HCT116 (cell line): Measurements from ENCODE around the gene BCAS4. TPM values are rescaled to one million over a fixed set of nuclear protein-coding genes. Genes with fewer than 3 reads are reported as not detected.

Source experiments
- ATAC-seq: fragments of 200-7000 bp; cut with Tn5 transposase; 2 replicates; pipeline ENCODE4 v1.9.1; 2020; ENCODE audit warnings: mild to moderate bottlenecking, moderate library complexity
- BruUV-seq: library from RNA; stranded (reverse); fragments of 400-500 nt; replicated peaks from 2 replicates; lab custom pipeline; 2021; lab: Mats Ljungman, UMichigan
- CTCF ChIA-PET: fragments of 300-600 bp; sonication (Branson Sonifier 250); formaldehyde crosslinking; loops from one replicate; lab custom pipeline; 2021; ENCODE audit warnings: antibody characterized with exemption; lab: Charles Lee
- POLR2A ChIA-PET: fragments of 300-600, 350-600 bp; sonication (Branson Sonifier 250); formaldehyde crosslinking; loops from one replicate; lab custom pipeline; 2021; ENCODE audit warnings: antibody characterized with exemption; lab: Charles Lee
- RAD21 ChIA-PET, 2 experiments: fragments of 300-600 bp; sonication (Branson Sonifier 250); formaldehyde crosslinking; loops; one replicate each; lab custom pipeline; 2023; ENCODE audit warnings: low total read pairs in 2 of 2; ENCODE audit not compliant: uncharacterized antibody in 2 of 2, unreplicated experiment in 2 of 2, low non-redundant PET in 1 of 2; lab: Charles Lee
- DNase-seq: peaks from one replicate; pipeline ENCODE4 v3.0.0-alpha.2; 2010; ENCODE audit warnings: low read depth, low spot score
- H2AFZ ChIP-seq: fragments of 200-600 bp; shearing (Covaris generic), sonication (generic); 2 replicates; pipeline ENCODE4 v1.6.1; 2017; ENCODE audit warnings: low read depth, mixed run types, mixed read lengths, antibody characterized with exemption, low read length; ENCODE audit not compliant: poor library complexity, severe bottlenecking
- H3K27ac ChIP-seq: 2 replicates; pipeline ENCODE4 v1.5.1; 2012; ENCODE audit warnings: low read depth, low read length
- H3K27me3 ChIP-seq: fragments of 200-600 bp; sonication (generic); 2 replicates; pipeline ENCODE4 v1.6.1; 2016; ENCODE audit warnings: mixed run types, low read length, mixed read lengths; ENCODE audit not compliant: insufficient read depth
- H3K36me3 ChIP-seq, 2 experiments: fragments of 200-500 bp in 1 of 2; fragments of 200-600 bp in 1 of 2; sonication (Bioruptor generic) in 1 of 2; sonication (generic) in 1 of 2; 2 replicates each; pipeline versions ENCODE4 v1.5.1 to v1.6.1; 2014 to 2016; ENCODE audit warnings: low read length in 2 of 2, inconsistent platforms in 1 of 2, mixed read lengths in 1 of 2, mixed run types in 1 of 2; ENCODE audit not compliant: insufficient read depth in 2 of 2, control insufficient read depth in 1 of 2
- H3K4me1 ChIP-seq, 2 experiments: fragments of 200-600 bp in 1 of 2; sonication (generic) in 1 of 2; 2 replicates each; pipeline versions ENCODE4 v1.5.1 to v1.6.1; 2012 to 2017; ENCODE audit warnings: low read length in 2 of 2, inconsistent platforms in 1 of 2, mild to moderate bottlenecking in 1 of 2, mixed read lengths in 1 of 2, mixed run types in 1 of 2, moderate library complexity in 1 of 2; ENCODE audit not compliant: insufficient read depth in 2 of 2, control insufficient read depth in 1 of 2
- H3K4me2 ChIP-seq: fragments of 200-600 bp; sonication (generic); 2 replicates; pipeline ENCODE4 v1.6.1; 2017; ENCODE audit warnings: mixed run types, low read length, mixed read lengths
- H3K4me3 ChIP-seq, 2 experiments: fragments of 200-600 bp in 1 of 2; sonication (generic) in 1 of 2; replicated peaks in 1 of 2; 2 replicates each; pipeline ENCODE4 v1.5.1; 2011 to 2016; ENCODE audit warnings: low read length in 2 of 2, control low read depth in 1 of 2, low read depth in 1 of 2, mild to moderate bottlenecking in 1 of 2, mixed read lengths in 1 of 2, mixed run types in 1 of 2
- H3K79me2 ChIP-seq: fragments of 200-600 bp; sonication (generic); 2 replicates; pipeline ENCODE4 v1.6.1; 2017; ENCODE audit warnings: mild to moderate bottlenecking, mixed run types, low read length, moderate library complexity, mixed read lengths; ENCODE audit not compliant: insufficient read depth
- H3K9ac ChIP-seq: fragments of 200-600 bp; sonication (generic); 2 replicates; pipeline ENCODE4 v1.6.1; 2016; ENCODE audit warnings: low read length, mixed read lengths
- H3K9me2 ChIP-seq: fragments of 200-600 bp; sonication (generic), shearing (Covaris generic); 2 replicates; pipeline ENCODE4 v1.6.1; 2017; ENCODE audit warnings: mixed run types, mild to moderate bottlenecking, moderate library complexity; ENCODE audit not compliant: insufficient read depth
- H3K9me3 ChIP-seq, 2 experiments: fragments of 200-500 bp in 1 of 2; fragments of 200-600 bp in 1 of 2; sonication (Bioruptor generic) in 1 of 2; sonication (generic) in 1 of 2; 2 replicates each; pipeline ENCODE4 v1.6.1; 2014 to 2017; ENCODE audit warnings: low read length in 2 of 2, mixed read lengths in 2 of 2, inconsistent platforms in 1 of 2, low read depth in 1 of 2, mild to moderate bottlenecking in 1 of 2, mixed run types in 1 of 2, moderate library complexity in 1 of 2; ENCODE audit not compliant: control insufficient read depth in 1 of 2, insufficient read depth in 1 of 2
- H4K20me1 ChIP-seq: fragments of 200-600 bp; sonication (generic), shearing (Covaris generic); 2 replicates; pipeline ENCODE4 v1.6.1; 2017; ENCODE audit warnings: mixed run types, mild to moderate bottlenecking, moderate library complexity; ENCODE audit not compliant: insufficient read depth
- EGR1 ChIP-seq: IDR thresholded peaks from 2 replicates; pipeline ENCODE4 v1.6.1; 2012; ENCODE audit warnings: low read depth
- ELF1 ChIP-seq: IDR thresholded peaks from 2 replicates; pipeline ENCODE4 v1.6.1; 2012; ENCODE audit warnings: low read depth, borderline replicate concordance
- EZH2 ChIP-seq: fragments of 200-600 bp; sonication (generic); IDR thresholded peaks from 2 replicates; pipeline ENCODE4 v1.6.1; 2017; ENCODE audit warnings: antibody characterized with exemption, mixed run types
- FOSL1 ChIP-seq: IDR thresholded peaks from 2 replicates; pipeline ENCODE4 v1.6.1; 2012; ENCODE audit warnings: low read depth
- JUND ChIP-seq: IDR thresholded peaks from 2 replicates; pipeline ENCODE4 v1.6.1; 2012
- POLR2AphosphoS5 ChIP-seq: IDR thresholded peaks from 2 replicates; pipeline ENCODE4 v1.6.1; 2011; ENCODE audit warnings: mild to moderate bottlenecking, low read depth, low read length, moderate library complexity
- RAD21 ChIP-seq: IDR thresholded peaks from 2 replicates; pipeline ENCODE4 v1.6.1; 2012; ENCODE audit warnings: low read depth, mild to moderate bottlenecking
- SIN3A ChIP-seq: IDR thresholded peaks from 2 replicates; pipeline ENCODE4 v1.6.1; 2012; ENCODE audit warnings: low read depth
- SRF ChIP-seq: IDR thresholded peaks from 2 replicates; pipeline ENCODE4 v1.6.1; 2012; ENCODE audit warnings: low read depth
- ZFX ChIP-seq: fragments of 450-650 bp; IDR thresholded peaks from 2 replicates; pipeline ENCODE4 v1.6.1; 2017
- intact Hi-C: fragments of 100-400 bp; cut with micrococcal nuclease; formaldehyde crosslinking; loops from 2 replicates; pipeline ENCODE4 v1.10.0; 2022
- total RNA-seq: library from RNA; stranded (reverse); gene quantifications from one replicate; pipeline ENCODE4 v1.2.1, GENCODE V29; 2021; ENCODE audit not compliant: unreplicated experiment
- TF ChIP-seq, protein P1 (sequence below): IDR thresholded peaks from 2 replicates; pipeline ENCODE4 v1.6.1; 2012
- TF ChIP-seq, protein P2 (sequence below): IDR thresholded peaks from 2 replicates; pipeline ENCODE4 v1.6.1; 2012; ENCODE audit warnings: low read depth

The BCAS4 gene
- total RNA-seq, 1 experiment from 2014 or later, result 18.9 TPM

DNA sequence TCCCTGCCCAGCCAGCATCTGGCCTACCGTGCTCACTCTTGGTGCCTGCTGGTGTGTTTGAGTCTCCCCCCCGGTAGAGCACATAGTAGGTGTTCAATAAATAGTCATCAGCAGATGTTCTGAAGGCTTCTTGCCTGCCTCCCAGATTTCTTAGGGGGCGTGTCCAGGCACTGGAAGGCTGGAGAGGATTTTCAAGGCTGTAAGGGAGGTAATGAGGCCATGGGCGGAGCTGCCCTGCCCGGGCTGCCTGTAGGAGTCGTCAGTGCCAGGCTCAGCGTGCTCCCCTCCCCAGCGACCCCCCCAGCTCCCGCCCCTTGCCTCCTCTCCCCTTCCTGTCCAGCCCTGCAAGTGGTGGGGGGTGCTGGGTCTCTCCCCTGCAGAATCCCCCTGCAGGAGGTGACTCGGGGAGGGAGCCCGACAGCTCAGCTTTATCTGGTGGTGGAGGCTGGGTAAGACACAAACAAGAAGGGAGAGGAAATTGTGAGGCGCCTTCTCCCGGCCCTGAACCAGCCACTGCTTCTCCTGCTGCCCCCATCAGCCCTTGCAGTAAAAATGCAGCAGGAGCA, 55.9 kb downstream of the BCAS4 start:
- Histone ChIP-seq H3K36me3 (no peaks in the 10 kb centered on the region), H3K9me3 (no peaks in the 10 kb centered on the region), H3K4me3 (no peak overlapping the region), H3K27ac (no peak overlapping the region), H3K4me1 (peaks cover 22 to 33% of the 10 kb centered on the region in 2 experiments), H3K27me3 (no peaks in the 10 kb centered on the region), H3K9ac (no peak overlapping the region), H3K4me2 (0 out of 2 replicates have a peak overlapping the region, but pooled peaks have one; percentile 17), H2AFZ (no peak overlapping the region)
- no peak for TF ChIP-seq ELF1
- no peak for TF ChIP-seq RAD21
- no peak for TF ChIP-seq EGR1
- no peak for TF ChIP-seq FOSL1
- TF ChIP-seq, all 23 proteins: peak for 0
- Histone ChIP-seq H3K79me2 (no peaks in the 10 kb centered on the region), H4K20me1 (no peaks in the 10 kb centered on the region), H3K9me2 (no peaks in the 10 kb centered on the region)
- intact Hi-C loops, result no loop called here
- no peak for DNase-seq
- ChIA-PET POLR2A (no interaction called here), RAD21 (no interaction called here), CTCF (interaction anchor here (1.0 kb wide), 1 partner anchor 79 kb away, joined by 3 read pairs; no protein-coding TSS in a partner anchor)
- ATAC-seq, result peak; percentile 77
- no TSS peak for BruUV-seq

DNA sequence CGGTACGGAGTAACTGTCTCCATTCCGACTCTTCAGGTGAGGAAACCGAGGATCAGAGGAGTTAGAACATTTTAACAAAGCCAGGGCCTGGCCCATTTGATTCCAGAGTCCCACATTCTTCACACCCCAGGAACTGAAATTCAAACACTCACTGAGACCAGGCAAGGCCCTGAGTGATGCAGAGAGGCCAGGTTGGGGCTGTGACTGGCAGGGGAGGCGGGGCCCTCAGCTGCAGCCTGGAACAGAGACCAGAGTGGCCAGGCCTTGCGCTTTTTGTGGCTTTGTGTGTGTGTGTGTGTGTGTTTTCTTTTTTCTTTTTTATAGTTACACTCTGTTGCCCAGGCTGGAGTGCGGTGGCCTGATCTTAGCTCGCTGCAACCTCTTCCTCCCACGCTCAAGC, 57.2 kb downstream of the BCAS4 start:
- no peaks in the 10 kb centered on the region for H4K20me1 ChIP-seq
- no peak overlapping the region for H2AFZ ChIP-seq
- H3K4me3 ChIP-seq, result no peak overlapping the region
- no peaks in the 10 kb centered on the region for H3K79me2 ChIP-seq
- H3K9me3 ChIP-seq, result no peaks in the 10 kb centered on the region
- ChIA-PET POLR2A (no interaction called here), RAD21 (no interaction called here), CTCF (no interaction called here)
- H3K4me1 ChIP-seq, result peaks cover 29 to 42% of the 10 kb centered on the region in 2 experiments
- no peak overlapping the region for H3K4me2 ChIP-seq
- TF ChIP-seq, protein P1, sequence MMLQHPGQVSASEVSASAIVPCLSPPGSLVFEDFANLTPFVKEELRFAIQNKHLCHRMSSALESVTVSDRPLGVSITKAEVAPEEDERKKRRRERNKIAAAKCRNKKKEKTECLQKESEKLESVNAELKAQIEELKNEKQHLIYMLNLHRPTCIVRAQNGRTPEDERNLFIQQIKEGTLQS, result no peak
- TF ChIP-seq FOSL1, result no peak
- TF ChIP-seq EZH2, result no peak
- TF ChIP-seq ELF1, result no peak
- TF ChIP-seq JUND, result no peak
- TF ChIP-seq SIN3A, result no peak
- TF ChIP-seq, protein P2, sequence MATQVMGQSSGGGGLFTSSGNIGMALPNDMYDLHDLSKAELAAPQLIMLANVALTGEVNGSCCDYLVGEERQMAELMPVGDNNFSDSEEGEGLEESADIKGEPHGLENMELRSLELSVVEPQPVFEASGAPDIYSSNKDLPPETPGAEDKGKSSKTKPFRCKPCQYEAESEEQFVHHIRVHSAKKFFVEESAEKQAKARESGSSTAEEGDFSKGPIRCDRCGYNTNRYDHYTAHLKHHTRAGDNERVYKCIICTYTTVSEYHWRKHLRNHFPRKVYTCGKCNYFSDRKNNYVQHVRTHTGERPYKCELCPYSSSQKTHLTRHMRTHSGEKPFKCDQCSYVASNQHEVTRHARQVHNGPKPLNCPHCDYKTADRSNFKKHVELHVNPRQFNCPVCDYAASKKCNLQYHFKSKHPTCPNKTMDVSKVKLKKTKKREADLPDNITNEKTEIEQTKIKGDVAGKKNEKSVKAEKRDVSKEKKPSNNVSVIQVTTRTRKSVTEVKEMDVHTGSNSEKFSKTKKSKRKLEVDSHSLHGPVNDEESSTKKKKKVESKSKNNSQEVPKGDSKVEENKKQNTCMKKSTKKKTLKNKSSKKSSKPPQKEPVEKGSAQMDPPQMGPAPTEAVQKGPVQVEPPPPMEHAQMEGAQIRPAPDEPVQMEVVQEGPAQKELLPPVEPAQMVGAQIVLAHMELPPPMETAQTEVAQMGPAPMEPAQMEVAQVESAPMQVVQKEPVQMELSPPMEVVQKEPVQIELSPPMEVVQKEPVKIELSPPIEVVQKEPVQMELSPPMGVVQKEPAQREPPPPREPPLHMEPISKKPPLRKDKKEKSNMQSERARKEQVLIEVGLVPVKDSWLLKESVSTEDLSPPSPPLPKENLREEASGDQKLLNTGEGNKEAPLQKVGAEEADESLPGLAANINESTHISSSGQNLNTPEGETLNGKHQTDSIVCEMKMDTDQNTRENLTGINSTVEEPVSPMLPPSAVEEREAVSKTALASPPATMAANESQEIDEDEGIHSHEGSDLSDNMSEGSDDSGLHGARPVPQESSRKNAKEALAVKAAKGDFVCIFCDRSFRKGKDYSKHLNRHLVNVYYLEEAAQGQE, result no peak
- no peak for TF ChIP-seq POLR2AphosphoS5
- TF ChIP-seq ZFX, result no peak
- no peak for TF ChIP-seq SRF
- intact Hi-C loops, result no loop called here
- H3K27ac ChIP-seq, result no peak overlapping the region
- no peak for DNase-seq
- no peak overlapping the region for H3K9ac ChIP-seq
- no peaks in the 10 kb centered on the region for H3K9me2 ChIP-seq
- H3K27me3 ChIP-seq, result no peaks in the 10 kb centered on the region
- no peaks in the 10 kb centered on the region for H3K36me3 ChIP-seq
- no TSS peak for BruUV-seq
- no peak for ATAC-seq
